Activated CD8-positive, alpha-beta memory T cell treated with anti-CD3 and anti-CD28 coated beads, Interleukin-2, amount 50 U/mL, for 1 hour (primary cell): ENCODE data around the gene CACNA1S.

ENCODE experiments used
- DNase-seq: peaks from one replicate; pipeline ENCODE4 v3.0.0-alpha.2; 2020; ENCODE audit errors: extremely low read depth

Gene CACNA1S

DNA sequence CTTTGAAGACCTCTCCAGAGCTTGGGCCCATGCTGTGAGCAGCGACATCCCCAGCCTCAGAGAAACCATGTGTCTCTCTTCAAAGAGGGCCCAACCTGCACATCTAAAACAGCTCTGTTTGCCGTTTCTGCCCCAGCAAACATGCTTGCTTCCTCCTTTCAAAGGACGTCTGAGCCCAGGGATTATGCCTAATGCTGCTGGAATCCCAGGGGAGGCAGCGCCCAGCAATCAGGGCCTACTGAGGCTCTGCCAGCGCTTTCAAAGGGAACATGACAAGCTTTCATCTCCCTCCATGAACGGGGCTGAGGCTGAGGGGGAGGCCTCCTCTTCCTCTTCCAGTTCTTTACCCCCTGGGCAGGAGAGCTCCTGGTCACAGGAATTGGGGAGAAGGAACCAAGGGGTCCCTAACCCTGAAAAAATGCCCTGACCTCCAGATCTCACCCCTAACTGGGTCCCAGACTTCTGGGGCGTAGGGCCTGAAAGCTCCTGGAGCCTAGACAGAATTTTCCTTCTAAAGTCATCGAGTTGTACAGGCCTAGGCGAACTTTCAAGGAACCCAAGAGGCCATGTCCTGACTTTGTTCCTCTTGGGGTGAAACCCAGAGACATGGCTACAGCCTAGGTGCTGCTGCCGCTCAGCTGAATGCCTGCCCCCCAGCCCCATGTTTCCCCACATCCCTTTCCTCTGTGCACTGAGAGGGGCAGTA lies 28.2 kb upstream of the CACNA1S start:
- no peak for DNase-seq

DNA sequence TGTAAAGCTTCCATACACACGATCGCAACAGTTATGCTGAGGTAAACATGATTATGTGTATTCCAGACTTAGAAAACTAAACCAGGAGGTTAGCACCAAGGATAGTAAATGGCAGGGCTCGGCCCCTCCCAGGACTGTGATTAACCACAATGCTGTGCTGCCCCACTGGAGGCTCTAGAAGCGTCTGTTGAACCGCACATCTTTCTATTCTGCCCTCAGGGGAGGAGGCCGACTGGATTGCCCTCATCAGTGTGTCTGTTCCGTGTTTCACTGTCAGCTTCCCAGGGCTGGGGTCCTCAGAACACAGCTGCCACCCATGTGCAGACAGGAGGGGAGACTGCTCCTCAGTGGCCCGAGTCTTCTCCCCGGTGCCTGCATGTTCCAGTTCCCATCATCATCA lies 27.5 kb upstream of the CACNA1S start:
- DNase-seq: no peak

DNA sequence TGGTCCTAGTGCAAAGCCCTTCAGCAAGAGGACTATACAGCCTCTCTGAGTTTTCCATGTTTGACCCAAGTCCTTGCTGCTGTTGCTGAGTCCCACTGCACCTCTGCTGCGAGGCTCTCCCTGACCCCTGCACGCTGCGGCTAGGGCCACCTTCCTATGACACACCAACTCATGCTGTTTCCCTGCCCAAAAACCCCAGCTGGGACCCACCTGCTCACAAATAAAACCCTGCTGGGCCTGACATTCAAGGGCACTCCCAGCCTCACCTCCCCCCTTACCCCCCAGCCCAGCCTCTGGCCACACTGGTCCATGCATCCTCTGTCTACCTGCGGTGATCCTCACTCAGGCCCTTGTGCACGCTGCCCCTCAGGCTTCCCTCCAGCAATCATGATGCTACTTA lies 27.1 kb upstream of the CACNA1S start:
- DNase-seq: no peak

DNA sequence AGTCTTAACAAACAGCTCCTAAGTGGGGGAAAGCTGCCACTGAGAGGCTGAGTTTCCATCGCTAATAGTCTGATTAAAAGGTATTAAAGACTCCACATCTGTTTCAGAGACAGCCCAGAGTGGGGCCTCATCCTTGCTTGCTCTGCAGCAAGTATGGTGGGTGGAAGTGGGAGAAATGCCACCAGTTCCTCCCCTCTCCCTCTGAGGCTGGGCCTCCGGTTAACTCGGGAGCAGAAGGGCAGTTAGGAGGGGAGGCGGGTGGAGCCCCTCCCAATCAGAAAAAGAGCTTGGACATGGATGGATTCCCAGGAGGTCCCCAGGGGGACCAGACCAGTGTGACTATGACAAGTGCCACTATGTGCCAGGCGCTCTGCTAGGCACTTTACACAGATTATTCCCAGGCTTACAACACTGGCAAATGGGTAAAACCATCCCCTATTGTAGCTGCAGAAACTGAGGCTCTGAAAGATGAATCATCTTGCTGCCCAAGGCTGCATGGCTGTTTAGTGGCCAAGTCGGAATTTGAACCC lies 26.1 kb upstream of the CACNA1S start:
- DNase-seq: no peak

DNA sequence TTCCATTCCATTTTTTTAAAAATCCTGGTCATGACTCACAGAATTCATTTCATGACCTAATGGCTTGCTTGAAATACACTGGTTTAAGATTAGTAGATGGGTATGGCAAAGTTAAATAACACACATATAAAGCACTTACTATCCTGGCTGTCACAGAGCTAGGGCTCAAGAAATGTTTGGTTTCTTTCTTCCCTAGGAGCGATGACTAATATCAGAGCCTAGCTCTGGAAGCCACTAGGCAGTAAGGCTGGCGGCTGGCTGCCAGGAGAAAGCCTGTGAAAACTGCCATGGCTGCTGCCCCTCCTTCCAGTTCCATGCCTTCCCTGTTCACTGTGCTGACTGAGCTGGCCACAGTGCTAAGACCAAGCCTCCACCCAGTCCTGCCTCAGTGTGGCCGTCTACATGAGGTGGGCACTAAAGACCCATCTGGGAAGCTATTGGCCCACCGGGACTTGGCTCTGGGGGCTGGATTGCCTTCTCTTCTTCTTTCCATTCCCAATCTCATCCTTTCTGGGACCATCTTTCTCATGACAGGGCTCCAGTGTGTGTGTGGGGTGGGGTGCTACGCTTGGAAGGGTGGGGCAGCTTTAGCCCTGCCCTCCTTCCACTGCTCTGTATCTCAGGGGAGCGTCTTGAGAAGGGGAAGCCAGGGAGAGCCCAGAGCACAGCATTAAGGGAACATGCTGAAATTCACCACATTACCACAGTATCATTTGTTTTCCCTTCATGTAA lies 25.5 kb upstream of the CACNA1S start:
- no peak for DNase-seq

DNA sequence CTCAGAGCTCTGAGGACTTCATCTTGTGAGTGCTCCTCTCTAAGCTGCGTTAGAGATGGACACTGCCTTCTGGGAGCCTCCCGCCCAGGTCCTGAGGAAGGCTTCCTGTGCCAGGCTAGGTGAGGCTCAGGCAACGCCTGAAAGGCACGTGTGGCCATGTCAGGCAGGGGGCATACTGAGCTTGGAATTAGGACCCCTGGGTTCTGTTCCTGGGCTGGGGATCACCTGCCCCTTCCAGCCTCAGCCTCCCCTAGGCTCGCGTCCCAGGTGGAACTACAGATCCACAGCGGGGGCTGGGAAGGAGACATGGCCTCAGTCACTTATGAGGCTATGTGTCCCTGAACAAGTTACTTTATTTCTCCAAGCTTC lies 24.8 kb upstream of the CACNA1S start:
- no peak for DNase-seq

DNA sequence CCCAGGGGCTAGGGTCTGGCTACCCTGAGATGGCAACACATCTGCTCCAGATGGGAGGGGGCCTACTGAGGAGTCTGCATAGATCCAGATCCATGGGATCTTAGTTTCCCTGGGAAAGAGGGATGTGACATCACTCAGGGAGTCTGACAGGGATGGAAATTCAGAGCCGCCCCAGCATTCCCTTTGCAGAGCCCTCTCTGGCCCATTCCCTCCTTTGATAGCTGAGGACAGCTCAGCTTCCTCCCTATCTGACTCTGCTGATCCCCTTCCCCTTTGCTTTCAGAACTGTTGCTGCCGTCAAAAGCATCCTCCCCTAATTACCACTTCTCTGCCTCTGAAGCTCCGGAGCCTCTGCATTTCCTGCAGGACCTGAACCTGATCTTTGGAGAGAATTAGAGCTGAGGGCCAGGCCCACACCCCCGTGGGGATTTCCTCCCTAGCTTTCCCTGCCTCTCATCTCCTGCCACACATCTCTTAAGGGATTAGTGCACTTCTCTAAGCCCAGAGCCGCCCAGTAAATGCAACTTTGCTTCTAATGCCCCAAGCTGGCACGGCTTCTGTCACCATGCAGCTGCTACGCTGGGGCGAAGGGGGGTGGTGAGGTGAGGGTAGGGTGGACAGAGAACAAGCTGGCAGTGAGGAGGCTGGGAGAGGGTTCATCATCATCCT lies 24.3 kb upstream of the CACNA1S start:
- no peak for DNase-seq

DNA sequence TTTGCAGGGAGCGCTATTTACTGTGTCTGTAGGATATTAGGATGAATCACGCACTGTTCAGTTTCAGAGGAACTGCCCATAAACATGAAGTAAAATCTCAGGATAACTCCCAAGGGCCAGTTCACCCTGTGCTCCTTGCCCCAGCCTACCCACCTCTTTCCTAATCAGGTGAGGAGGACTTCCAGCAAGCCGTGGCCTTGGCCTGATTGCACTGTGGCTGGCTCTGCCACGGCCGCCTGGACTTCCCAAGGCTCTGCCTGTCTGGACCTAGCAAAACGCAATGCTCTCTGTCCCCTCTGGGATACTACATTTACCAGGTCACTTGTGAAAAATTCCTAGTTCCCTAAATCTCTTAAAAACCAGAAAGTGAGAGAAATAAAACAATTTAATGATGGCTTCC lies 22.2 kb upstream of the CACNA1S start:
- DNase-seq: no peak

DNA sequence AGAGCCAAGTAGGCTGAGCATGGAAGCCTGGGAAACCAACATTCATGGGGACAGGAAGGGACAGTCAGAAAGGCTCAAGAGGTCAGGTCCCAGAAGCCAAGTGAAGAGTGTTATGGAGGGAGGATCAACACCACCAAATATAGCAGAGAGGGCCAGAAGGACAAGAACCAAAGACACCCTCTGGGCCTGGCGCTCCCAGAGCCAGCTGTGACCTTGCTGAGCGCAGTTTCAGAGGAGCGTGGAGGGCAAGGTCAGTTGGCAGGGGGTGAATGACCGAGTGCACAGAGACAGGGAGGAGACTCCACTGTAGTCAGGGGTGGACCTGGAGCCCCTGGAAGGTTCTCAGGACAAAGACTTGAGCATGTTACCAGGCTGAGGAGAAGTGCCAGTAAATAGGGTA lies 19.2 kb upstream of the CACNA1S start:
- DNase-seq: no peak

DNA sequence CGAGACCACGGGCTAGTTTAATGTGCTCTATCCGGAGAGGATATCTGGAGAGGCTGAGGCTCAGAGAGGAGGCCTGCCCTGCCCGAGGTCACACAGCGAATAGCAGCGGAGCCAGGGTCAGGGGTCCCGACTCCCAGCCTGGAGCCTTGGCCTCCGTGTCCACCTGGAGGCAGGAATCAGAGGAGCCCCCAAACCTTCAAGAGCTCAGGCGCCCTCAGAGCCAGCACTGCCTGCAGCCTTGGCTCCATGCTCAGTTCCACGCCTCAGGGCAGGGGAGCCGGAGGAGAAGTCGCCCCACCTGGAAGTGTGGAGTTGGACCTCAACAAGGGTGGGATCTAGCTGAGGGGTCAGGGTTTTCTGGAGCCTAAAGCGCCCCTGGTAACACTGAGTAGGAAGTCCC lies 16.7 kb upstream of the CACNA1S start:
- no peak for DNase-seq

DNA sequence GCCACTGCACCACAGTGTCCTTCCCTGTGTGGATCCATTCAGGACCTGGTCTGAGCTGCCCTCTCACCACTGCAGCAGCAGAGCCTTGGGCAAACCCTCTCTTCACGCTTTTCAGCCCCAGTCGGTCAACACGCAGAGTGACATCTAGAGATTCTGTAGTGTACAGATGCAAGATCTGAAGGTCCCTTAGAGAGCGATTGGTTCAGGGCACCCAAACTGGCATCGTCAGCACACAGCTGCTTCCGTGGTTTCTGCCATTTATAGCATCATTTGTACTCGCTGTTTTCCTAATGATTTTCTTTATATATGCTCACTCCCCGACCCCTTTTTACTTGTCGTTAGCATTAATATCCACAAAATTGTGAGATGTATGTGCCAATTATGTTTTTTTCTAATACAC lies 16.2 kb upstream of the CACNA1S start:
- no peak for DNase-seq

DNA sequence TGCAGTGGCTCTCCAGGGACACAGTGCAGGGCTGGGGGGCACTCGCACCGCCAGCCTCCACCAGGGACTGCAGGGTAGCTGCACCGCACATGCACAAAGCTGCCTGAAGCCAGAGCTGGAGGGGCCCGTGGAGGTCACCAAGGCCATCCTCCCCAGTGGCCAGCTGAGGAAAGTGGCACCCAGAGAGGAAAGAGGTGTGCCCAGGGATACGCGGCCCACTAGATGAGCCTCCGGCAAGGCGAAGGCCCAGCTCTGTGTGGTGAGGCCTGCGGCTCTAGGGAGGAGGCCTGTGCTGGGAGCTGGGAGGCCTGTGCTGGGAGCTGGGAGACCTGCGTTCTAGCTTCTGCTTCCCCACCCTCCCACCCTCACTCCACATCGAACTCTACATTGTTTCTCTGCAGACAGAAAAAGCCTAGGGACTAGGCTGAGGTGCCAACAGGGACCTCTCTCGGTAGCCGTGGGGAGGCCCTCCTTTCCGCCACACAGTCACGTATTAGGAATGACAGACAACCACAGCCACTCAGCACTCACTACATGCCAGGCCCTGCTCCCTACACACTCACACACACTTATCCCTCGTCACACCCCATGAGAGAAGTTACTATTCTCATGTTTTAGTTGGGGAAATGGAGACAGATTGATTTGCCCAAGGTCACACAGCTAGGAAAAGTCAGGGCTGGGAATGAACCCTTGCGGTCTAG lies 15.7 kb upstream of the CACNA1S start:
- DNase-seq: no peak

DNA sequence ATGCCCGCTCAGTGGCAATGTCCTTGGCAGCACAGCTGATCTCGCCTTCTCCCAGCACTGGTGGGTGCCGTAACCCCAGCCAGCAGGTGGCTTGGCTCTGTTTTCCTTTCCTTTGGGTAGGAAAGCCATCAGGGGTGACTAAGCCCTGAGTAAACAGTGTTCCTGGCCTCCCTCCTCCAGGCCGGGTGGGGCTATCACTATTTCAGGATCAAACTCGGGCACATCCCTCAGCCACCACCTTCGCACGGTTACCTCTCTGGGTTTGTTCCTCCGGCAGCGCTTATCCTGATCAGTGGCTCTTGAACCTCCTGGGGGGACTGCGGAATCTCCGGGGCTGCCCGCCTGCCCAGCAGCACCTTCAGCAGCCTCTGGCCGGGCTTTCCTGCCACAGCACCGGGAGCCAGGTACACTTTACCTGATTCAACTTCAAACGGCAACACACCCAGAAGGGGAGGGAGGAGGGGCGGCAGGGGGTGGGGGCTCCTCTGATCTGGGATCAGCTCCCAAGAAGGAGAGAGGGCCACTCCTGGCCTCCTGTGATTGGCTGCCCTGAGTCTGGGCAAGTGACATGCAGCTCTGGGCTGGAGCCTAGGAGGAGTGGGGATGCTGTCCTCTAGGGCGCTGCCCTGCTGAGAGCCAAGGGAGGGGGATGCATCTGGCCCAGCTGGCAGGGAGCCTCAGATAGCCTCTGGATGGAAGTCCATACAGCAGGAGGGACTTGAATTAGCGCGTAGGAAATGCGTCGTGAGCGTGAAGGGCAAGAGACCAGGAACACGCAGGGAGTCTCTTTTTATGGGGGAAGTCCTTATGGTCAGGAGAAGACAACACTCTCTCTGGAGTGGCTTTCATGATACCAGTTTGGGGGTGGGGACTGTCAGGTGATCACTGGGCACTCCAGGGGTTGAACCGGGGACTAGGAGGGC lies 14.9 kb upstream of the CACNA1S start, which contains the start of gene ASCL5:
Gene ASCL5 (minus strand): TSS at position 353 of the 923 bp plus-strand sequence. CDS start 11,812 bp downstream, outside the sequence.
- no peak for DNase-seq

DNA sequence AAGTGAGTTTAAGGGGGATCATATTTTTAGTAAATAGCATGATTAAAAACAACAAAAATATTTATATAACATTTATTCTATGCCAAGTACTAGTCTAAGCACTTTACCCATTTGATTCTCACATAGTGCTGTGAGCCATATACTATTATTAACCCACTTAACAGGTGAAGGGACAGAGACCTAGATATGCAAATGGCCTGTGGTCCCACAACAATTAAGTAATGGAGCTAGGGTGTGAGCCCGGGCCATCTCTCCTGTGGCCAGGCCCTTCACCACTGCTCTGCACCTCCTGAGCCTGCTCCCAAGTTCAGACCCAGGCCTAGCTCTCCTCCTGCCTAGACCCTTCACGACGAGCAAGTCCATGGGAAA lies 14.2 kb upstream of the CACNA1S start:
- no peak for DNase-seq

DNA sequence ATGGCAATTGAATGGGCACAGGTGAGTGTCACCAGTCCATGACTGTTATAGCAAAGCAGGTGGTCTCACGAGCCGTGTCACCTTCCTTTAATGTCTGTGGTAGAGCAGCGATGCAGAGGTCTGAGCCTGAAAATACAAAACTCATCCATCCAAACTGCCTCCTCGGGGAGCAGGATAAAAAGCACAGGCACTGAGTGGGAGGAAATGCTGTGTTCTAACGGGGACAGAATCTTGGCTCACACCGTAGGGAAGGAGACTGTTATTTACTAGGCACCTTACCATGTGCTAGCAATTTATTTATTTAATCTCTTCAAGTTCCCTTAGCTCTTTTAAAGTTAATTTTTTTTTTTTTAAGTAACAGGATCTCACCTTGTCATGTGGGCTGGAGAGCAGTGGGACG lies 13.6 kb upstream of the CACNA1S start:
- no peak for DNase-seq

DNA sequence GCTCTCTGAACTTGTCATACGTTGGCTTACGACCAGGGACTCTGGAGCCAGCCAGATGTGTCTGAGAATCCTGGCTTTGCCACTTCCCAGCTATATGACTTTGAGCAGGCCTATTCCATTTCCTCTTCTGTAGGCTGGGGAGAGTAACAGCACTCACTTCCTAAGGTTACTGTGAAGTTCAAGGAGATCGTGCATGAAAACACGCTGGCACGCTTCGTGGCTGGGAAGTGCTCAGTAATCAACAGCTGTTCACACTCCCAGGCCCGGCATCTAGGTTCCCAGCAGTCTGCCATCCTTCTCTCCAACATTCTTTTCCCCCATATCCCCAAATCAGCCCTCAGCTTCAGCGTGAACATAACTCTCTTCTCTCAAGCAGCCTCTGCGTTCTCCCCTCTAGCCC lies 12.8 kb upstream of the CACNA1S start:
- DNase-seq: no peak

DNA sequence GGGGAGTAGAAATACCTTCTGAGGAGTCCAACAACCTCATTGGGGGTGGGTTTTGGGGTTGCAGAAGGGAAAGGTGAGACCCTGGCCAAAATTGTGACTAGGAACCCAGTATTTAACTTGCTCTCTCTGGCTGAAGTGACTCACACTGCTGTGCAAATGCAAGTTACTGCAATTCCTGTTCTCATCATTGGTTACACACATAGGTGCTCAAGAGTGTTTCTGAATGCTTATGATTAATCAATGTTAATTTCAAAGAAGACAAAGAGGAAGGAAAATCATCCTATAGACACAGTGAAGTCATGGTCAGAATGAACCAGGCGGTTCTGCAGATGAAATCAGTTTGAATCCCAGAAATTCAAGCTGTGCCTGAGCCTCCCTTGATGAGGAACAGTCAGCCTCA lies 11.6 kb upstream of the CACNA1S start:
- DNase-seq: no peak

DNA sequence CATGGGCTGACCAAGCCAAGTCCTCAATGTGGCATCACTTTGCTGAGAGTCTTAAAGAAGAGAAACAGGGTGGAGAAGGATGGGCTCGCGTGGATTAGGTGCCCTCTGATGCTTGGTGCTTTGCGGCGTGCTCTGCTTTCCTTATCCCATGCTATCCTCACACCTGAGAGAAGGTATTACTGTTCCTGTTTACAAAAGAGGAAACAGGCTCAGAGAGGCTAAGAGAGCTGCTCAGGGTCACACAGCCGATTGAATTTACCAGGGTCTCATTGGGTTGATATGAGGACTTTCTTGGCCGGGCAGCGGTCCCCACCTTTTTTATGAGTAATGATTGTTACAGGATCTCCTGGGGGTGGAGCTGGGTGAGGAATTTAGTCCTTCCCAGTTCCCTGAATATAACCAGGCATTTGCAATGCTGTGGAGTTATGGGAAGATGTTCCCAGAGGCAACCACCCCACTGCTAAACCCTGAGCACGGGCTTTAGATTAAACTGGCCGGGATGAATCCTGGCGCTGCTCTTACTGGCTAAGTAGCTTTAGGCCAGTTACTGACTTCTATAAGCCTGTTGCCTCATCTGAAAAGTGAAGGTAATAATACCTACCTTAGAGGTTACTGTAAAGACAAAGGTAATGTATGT lies 10.2 kb upstream of the CACNA1S start:
- no peak for DNase-seq

DNA sequence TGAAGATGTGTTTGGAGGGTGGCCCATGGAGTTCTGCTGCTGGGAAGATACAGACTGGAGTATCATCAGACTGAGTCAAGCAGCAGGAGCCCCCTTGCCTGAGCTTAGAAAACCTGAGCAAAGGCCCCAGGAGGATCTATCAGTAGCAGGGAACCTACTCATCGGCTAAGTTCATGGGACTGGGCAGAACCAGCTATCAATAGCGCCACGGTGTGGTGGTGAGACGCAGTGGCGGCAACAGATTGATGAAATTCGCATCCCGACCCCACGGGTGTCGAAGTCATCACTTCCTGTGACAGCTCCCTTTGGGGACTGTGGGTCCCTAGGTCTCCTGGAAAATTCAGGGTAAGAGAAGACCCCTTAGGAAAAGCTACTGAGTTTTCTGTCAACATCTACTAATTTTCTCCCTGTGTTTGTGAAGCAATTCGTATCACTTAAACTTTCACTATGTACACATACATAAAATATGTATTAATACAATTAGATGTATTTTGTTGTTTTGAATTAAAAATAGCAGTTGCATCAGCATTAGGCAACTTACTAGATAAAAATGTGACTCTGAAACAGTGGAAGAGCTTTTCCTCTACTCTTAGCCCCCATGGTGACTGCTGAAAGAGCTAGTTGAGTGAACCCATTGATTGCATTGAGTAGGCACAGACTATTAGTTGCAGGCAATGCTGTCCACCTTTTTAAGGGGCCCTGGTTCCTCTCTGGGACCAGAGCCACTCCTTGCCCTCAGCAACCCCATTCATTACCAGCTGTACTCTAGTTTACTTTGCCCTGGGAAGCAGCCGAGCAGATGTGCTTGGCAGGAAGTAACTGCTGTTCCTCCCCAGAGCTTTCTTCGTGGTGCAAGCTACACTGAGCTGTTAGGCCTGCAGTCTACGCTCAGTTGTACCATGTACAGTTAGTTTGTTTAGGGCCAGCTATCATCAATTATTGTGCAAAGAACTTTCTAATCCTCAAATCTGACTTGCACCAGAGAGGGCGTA lies 7.3 kb upstream of the CACNA1S start:
- peak; percentile 10 for DNase-seq
